C4-2B (cell line): Measurements from ENCODE around the gene GPR37.
A peak's percentile ranks its signal among the peaks of the same experiment; 100 is the strongest.

ENCODE experiments used
- H3K27ac ChIP-seq: fragments of 450-650 bp; 2 replicates; pipeline ENCODE4 v1.5.1; 2017
- ZFX ChIP-seq: fragments of 450-650 bp; IDR thresholded peaks from 2 replicates; pipeline ENCODE4 v1.6.1; 2017
- TF ChIP-seq, protein P1 (sequence below): fragments of 450-650 bp; conservative IDR thresholded peaks from 2 replicates; pipeline ENCODE4 v1.5.1; 2017; ENCODE audit warnings: mild to moderate bottlenecking

GPR37 gene

GRCh38 chr7:124790645-124791044, 25.1 kb upstream of the GPR37 start:
- no peak for TF ChIP-seq ZFX
- TF ChIP-seq, protein P1, sequence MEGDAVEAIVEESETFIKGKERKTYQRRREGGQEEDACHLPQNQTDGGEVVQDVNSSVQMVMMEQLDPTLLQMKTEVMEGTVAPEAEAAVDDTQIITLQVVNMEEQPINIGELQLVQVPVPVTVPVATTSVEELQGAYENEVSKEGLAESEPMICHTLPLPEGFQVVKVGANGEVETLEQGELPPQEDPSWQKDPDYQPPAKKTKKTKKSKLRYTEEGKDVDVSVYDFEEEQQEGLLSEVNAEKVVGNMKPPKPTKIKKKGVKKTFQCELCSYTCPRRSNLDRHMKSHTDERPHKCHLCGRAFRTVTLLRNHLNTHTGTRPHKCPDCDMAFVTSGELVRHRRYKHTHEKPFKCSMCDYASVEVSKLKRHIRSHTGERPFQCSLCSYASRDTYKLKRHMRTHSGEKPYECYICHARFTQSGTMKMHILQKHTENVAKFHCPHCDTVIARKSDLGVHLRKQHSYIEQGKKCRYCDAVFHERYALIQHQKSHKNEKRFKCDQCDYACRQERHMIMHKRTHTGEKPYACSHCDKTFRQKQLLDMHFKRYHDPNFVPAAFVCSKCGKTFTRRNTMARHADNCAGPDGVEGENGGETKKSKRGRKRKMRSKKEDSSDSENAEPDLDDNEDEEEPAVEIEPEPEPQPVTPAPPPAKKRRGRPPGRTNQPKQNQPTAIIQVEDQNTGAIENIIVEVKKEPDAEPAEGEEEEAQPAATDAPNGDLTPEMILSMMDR: no peak
- H3K27ac ChIP-seq: no peak overlapping the region

GRCh38 chr7:124785994-124786393, 20.4 kb upstream of the GPR37 start:
- no peak overlapping the region for H3K27ac ChIP-seq
- no peak for TF ChIP-seq ZFX
- TF ChIP-seq, protein P1: no peak

DNA sequence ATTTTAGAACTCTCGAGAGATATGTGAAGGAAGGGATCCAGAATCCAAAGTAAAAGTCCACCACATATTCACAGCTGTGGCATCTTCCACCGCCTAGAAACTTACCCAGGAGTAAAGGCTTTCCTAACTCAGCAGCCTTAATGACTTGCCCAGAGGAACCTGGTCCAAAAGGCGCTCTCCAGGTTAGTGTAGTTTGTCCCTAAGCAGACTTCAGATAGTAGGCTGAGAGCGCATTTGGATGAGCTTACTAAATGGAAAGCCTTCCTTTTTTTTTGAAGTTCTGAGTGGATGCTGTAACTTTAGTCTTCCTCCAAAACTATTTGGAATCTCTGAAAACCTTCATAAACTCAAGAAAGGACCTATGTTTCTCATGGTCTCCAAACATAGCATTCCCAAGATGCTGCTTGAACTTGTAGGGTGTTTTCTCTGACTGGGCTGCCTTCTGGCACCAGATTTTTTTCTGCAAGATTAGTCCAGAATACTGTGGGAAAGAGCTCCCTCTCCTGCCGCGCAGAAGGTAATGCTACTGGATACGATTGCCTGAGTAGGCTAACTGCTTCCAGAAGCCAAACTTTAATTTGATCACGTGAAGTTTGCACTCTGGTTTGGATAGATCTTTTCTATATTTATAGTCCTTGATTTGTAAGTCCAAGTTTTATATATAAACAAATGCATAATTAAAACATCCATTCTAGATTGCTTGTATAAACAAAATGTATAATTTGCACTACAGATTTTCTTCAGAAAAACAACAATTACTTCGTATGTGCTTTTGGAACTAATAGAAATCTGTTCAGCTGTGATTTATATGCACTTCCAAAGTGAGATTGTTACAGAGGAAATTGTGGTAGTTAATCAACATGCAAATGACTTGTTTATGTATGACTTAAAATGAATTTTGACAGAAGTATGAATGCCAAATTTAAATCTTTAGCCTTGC, 19.6 kb upstream of the GPR37 start:
- no peak for TF ChIP-seq ZFX
- TF ChIP-seq, protein P1: peak; percentile 96
- no peak overlapping the region for H3K27ac ChIP-seq

GRCh38 chr7:124783271-124783670, 17.7 kb upstream of the GPR37 start:
- TF ChIP-seq, protein P1: no peak
- TF ChIP-seq ZFX: no peak

DNA sequence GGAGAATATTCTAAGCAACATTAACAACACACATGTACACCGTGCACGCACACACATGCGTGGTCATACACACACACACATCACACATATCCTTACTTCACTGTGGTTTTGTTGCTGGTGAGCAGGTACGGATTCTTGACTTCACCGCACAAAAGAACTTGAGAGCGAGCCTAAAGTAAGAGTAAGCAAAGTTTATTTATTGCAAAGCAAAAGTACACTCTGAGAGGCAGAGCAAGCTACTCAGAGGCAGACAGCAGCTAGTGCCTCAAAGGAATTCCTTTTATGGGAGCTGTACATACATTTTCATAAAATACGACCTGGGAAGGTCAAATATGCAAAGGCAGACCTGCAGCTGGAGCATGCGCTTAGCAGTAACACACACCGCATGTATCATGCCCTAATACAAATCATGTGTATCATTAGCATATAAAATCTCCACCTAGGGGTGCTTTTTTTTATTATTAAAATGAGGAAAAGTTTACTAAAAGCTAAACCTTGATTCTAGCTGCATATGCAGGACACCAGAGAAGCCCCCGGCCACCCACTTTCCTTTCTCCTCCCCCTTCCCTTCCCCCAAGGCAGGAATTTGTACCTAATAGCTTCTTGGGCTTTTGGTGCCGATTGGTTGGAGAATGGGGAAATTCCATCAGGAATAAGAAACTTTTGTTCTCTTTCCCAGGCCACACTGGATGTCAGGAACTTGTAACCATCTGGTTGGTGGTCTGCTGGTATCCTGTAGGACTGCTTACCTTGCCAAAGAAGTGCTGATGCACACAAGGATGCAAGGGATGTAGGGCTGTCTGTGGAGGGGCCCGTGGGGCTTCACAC, 16.5 kb upstream of the GPR37 start:
- TF ChIP-seq, protein P1: no peak
- TF ChIP-seq ZFX: no peak
- H3K27ac ChIP-seq: no peak overlapping the region

More at GRCh38 chr7:124783271-124783670, 17.7 kb upstream of the GPR37 start:
- H3K27ac ChIP-seq: no peak overlapping the region

- TF ChIP-seq, protein P1: no peak
- TF ChIP-seq ZFX: no peak
- H3K27ac ChIP-seq: no peak overlapping the region
Measured at GRCh38 chr7:124781418-124781817, 15.8 kb upstream of the GPR37 start.

DNA sequence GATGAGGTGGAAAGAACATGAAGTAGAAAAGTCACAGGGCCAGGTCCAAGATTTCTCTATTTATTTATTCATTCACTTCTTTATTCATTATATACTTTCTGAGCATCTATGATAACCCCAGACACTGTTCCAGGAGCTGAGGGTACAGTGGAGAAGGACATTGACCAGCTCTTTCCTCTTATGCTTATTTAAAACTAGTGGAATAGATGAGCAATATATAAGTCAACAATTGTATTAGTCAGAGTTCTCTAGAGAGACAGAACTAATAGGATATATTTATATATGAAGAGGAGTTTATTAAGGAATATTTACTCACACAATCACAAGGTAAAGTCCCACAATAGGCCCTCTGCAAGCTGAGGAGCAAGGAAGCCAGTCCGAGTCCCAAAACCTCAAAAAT, 15.0 kb upstream of the GPR37 start:
- no peak for TF ChIP-seq ZFX
- TF ChIP-seq, protein P1: no peak
- no peak overlapping the region for H3K27ac ChIP-seq
